Measurements from ENCODE around the gene ZCCHC13. TPM values are rescaled to one million over a fixed set of nuclear protein-coding genes. Genes with fewer than 3 reads are reported as not detected.

The ZCCHC13 gene
- not detected in 2 replicates for total RNA-seq

DNA sequence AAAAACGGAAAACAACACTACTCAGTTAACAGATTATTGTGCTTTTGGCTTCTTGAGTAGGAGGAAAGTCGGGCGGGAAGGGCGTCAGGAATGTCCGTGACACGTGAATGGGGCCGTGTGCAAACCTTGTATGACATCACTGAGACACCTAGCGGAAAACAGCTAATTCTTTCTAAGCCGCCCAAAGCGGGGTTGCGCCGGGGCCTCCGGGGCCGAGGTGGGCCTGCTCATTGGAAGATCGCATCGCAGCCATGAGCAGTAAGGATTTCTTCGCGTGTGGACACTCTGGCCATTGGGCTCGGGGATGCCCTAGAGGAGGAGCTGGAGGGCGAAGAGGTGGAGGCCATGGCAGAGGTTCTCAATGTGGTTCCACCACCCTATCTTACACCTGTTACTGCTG, at the start of gene ZCCHC13:
Gene ZCCHC13 (plus strand): TSS at position 165 of the 400 bp plus-strand sequence. CDS start 87 bp downstream, at position 252.

Other genes starting within 250 kb of the ZCCHC13 start
- gene SLC16A2, start 117.3 kb downstream of the ZCCHC13 start, total RNA-seq: 11.8 and 17.1 TPM in 2 replicates

Data from epithelial cell of alveolus of lung (primary cell).